RWPE2 (cell line): ENCODE results near the gene ATP5MG.

Experiments
- ATAC-seq: fragments of 200-7000 bp; cut with Tn5 transposase; 3 replicates; pipeline ENCODE4 v1.9.1; 2021; ENCODE audit warnings: low read depth
- DNase-seq: peaks from one replicate; pipeline ENCODE4 v3.0.0-alpha.2; 2020; ENCODE audit warnings: low spot score
- H3K27ac ChIP-seq: fragments of 450-650 bp; 2 replicates; pipeline ENCODE4 v1.5.1; 2017; ENCODE audit warnings: mild to moderate bottlenecking; ENCODE audit not compliant: poor library complexity, severe bottlenecking
- H3K27me3 ChIP-seq: fragments of 250-450 bp; sonication (Bioruptor Pico); 2 replicates; pipeline ENCODE4 v1.5.1; 2021; ENCODE audit warnings: mild to moderate bottlenecking, moderate library complexity; ENCODE audit not compliant: insufficient read depth, poor library complexity, severe bottlenecking
- H3K36me3 ChIP-seq: fragments of 250-450 bp; sonication (Bioruptor Pico); 2 replicates; pipeline ENCODE4 v1.5.1; 2020; ENCODE audit warnings: low read depth, mild to moderate bottlenecking, moderate library complexity
- H3K4me1 ChIP-seq: fragments of 250-450 bp; sonication (Bioruptor Pico); 2 replicates; pipeline ENCODE4 v1.5.1; 2021; ENCODE audit warnings: mild to moderate bottlenecking, moderate library complexity; ENCODE audit not compliant: insufficient read depth, poor library complexity, severe bottlenecking
- H3K4me3 ChIP-seq: fragments of 250-450 bp; sonication (Bioruptor Pico); 2 replicates; pipeline ENCODE4 v1.5.1; 2021; ENCODE audit warnings: mild to moderate bottlenecking, moderate library complexity; ENCODE audit not compliant: severe bottlenecking
- H3K9me3 ChIP-seq: fragments of 250-450 bp; sonication (Bioruptor Pico); 2 replicates; pipeline ENCODE4 v1.5.1; 2021; ENCODE audit warnings: mild to moderate bottlenecking, moderate library complexity; ENCODE audit not compliant: severe bottlenecking
- TF ChIP-seq, protein P1 (sequence below): fragments of 450-650 bp; IDR thresholded peaks from one replicate; pipeline ENCODE4 v1.5.1; 2017; ENCODE audit warnings: mild to moderate bottlenecking, moderate library complexity; ENCODE audit not compliant: poor library complexity, severe bottlenecking

Gene ATP5MG

DNA sequence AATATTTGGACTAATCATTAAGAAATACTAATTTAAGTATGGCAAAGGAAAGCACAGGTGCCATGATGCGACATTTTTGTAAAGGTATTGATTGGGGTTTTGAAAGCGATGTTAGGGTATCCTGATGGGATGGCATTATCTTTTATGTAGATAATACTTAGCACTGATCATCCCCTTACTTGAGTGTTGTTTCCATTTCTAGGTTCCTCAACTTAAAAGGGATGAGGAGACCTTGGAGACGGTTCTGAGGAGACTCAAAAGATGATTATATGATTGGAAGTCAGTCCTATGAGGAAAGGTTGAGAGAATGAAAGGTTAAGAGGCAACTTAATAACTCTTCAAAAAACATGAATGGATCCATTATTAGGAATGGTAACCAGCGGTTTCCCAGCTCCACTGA lies 46.0 kb downstream of the ATP5MG start:
- no peak for DNase-seq

GRCh38 chr11:118448294-118448693 lies 46.9 kb downstream of the ATP5MG start:
- Histone ChIP-seq H3K27me3 (no peaks in the 10 kb centered on the region), H3K9me3 (no peaks in the 10 kb centered on the region), H3K27ac (peak overlapping the region; percentile 25), H3K4me1 (peaks cover 15% of the 10 kb centered on the region), H3K4me3 (no peak overlapping the region), H3K36me3 (peaks cover 46% of the 10 kb centered on the region)
- TF ChIP-seq, protein P1, sequence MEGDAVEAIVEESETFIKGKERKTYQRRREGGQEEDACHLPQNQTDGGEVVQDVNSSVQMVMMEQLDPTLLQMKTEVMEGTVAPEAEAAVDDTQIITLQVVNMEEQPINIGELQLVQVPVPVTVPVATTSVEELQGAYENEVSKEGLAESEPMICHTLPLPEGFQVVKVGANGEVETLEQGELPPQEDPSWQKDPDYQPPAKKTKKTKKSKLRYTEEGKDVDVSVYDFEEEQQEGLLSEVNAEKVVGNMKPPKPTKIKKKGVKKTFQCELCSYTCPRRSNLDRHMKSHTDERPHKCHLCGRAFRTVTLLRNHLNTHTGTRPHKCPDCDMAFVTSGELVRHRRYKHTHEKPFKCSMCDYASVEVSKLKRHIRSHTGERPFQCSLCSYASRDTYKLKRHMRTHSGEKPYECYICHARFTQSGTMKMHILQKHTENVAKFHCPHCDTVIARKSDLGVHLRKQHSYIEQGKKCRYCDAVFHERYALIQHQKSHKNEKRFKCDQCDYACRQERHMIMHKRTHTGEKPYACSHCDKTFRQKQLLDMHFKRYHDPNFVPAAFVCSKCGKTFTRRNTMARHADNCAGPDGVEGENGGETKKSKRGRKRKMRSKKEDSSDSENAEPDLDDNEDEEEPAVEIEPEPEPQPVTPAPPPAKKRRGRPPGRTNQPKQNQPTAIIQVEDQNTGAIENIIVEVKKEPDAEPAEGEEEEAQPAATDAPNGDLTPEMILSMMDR, result no peak
- peak; percentile 55; the same call in 1 of the 3 replicates for ATAC-seq
- no peak for DNase-seq

More for the DNA sequence above, 46.0 kb downstream of the ATP5MG start:
- H3K9me3 ChIP-seq, result no peaks in the 10 kb centered on the region
- peak overlapping the region; percentile 25 for H3K27ac ChIP-seq
- no peak for ATAC-seq
- TF ChIP-seq, protein P1, result no peak
- H3K4me1 ChIP-seq, result peaks cover 18% of the 10 kb centered on the region
- no peak overlapping the region for H3K4me3 ChIP-seq
- H3K27me3 ChIP-seq, result no peaks in the 10 kb centered on the region
- H3K36me3 ChIP-seq, result peaks cover 52% of the 10 kb centered on the region

GRCh38 chr11:118449316-118449918 lies 48.0 kb downstream of the ATP5MG start:
- no peak for ATAC-seq
- peak overlapping the region; percentile 25 for H3K27ac ChIP-seq
- no peaks in the 10 kb centered on the region for H3K27me3 ChIP-seq
- H3K4me3 ChIP-seq, result no peak overlapping the region
- TF ChIP-seq, protein P1, result no peak
- H3K9me3 ChIP-seq, result no peaks in the 10 kb centered on the region
- H3K36me3 ChIP-seq, result peaks cover 43% of the 10 kb centered on the region
- DNase-seq, result no peak
- H3K4me1 ChIP-seq, result peaks cover 15% of the 10 kb centered on the region

GRCh38 chr11:118450451-118450850 lies 49.0 kb downstream of the ATP5MG start:
- no peak overlapping the region for H3K4me3 ChIP-seq
- peaks cover 35% of the 10 kb centered on the region for H3K36me3 ChIP-seq
- H3K4me1 ChIP-seq, result peaks cover 15% of the 10 kb centered on the region
- ATAC-seq (no peak), DNase-seq (no peak)
- TF ChIP-seq, protein P1, result no peak
- no peaks in the 10 kb centered on the region for H3K27me3 ChIP-seq
- H3K27ac ChIP-seq, result no peak overlapping the region
- H3K9me3 ChIP-seq, result no peaks in the 10 kb centered on the region
